Suprapubic skin (tissue), 4 donors: ENCODE results near the gene THUMPD3.

ENCODE experiments used
- CTCF ChIP-seq, 2 donors: fragments of 200-600 bp in 1 of 2; fragments of 450-650 bp in 1 of 2; sonication (generic) in 1 of 2; IDR thresholded peaks; one replicate each; pipeline ENCODE4 v1.5.1; 2016 to 2019; ENCODE audit warnings: antibody characterized with exemption in 2 of 2, mild to moderate bottlenecking in 1 of 2, moderate library complexity in 1 of 2
- POLR2A ChIP-seq, 2 donors: fragments of 450-650 bp; IDR thresholded peaks; one replicate each; pipeline ENCODE4 v1.6.1; 2017; ENCODE audit warnings: antibody characterized with exemption in 2 of 2, mild to moderate bottlenecking in 2 of 2, moderate library complexity in 2 of 2
- POLR2AphosphoS5 ChIP-seq, 3 donors: sonication (generic); formaldehyde crosslinking; IDR thresholded peaks; one replicate each; pipeline ENCODE4 v1.6.1; 2017; ENCODE audit warnings: antibody characterized with exemption in 3 of 3

GRCh38 chr3:9396632-9397331 lies 33.9 kb downstream of the THUMPD3 start:
- no peak for TF ChIP-seq CTCF (IDR thresholded peaks at IDR 0.05)
- TF ChIP-seq POLR2A (IDR thresholded peaks at IDR 0.05) = no peak
- peak in 2 of 3 donors; percentile 62 to 76 for TF ChIP-seq POLR2AphosphoS5 (IDR thresholded peaks at IDR 0.05)
